Stimulated activated naive B cell treated with anti-CD40 and anti-IgM and Interleukin-4, amounts not matched to agents 10 μg/mL and 1 μg/mL and 100 μg/mL, for 72 hours (primary cell): ENCODE results near the gene ZNF236.

Source experiments
- ATAC-seq, 2 donors: fragments of 150-1000 bp; cut with Tn5 transposase; replicated peaks; 2 replicates each; pipeline ENCODE4 v1.10.0; 2021; ENCODE audit warnings: moderate library complexity in 1 of 2
- DNase-seq: peaks from one replicate; pipeline ENCODE4 v3.0.0; 2021
- H3K27ac Mint-ChIP-seq: one replicate; pipeline ENCODE4 v1.8.0; 2022; ENCODE audit warnings: mild to moderate bottlenecking, mixed read lengths
- H3K27me3 Mint-ChIP-seq, 2 donors: one replicate each; pipeline ENCODE4 v1.8.0; 2022; ENCODE audit warnings: mixed read lengths in 2 of 2
- H3K36me3 Mint-ChIP-seq, 2 donors: one replicate each; pipeline ENCODE4 v1.8.0; 2022; ENCODE audit warnings: mixed read lengths in 2 of 2, mild to moderate bottlenecking in 1 of 2
- H3K4me1 Mint-ChIP-seq, 2 donors: one replicate each; pipeline ENCODE4 v1.8.0; 2022; ENCODE audit warnings: mixed read lengths in 2 of 2, mild to moderate bottlenecking in 1 of 2
- H3K4me3 Mint-ChIP-seq, 2 donors: one replicate each; pipeline ENCODE4 v1.8.0; 2022; ENCODE audit warnings: mild to moderate bottlenecking in 2 of 2, mixed read lengths in 2 of 2, moderate library complexity in 1 of 2
- H3K9me3 Mint-ChIP-seq, 2 donors: one replicate each; pipeline ENCODE4 v1.8.0; 2022; ENCODE audit warnings: mixed read lengths in 2 of 2, mild to moderate bottlenecking in 1 of 2

The ZNF236 gene

DNA sequence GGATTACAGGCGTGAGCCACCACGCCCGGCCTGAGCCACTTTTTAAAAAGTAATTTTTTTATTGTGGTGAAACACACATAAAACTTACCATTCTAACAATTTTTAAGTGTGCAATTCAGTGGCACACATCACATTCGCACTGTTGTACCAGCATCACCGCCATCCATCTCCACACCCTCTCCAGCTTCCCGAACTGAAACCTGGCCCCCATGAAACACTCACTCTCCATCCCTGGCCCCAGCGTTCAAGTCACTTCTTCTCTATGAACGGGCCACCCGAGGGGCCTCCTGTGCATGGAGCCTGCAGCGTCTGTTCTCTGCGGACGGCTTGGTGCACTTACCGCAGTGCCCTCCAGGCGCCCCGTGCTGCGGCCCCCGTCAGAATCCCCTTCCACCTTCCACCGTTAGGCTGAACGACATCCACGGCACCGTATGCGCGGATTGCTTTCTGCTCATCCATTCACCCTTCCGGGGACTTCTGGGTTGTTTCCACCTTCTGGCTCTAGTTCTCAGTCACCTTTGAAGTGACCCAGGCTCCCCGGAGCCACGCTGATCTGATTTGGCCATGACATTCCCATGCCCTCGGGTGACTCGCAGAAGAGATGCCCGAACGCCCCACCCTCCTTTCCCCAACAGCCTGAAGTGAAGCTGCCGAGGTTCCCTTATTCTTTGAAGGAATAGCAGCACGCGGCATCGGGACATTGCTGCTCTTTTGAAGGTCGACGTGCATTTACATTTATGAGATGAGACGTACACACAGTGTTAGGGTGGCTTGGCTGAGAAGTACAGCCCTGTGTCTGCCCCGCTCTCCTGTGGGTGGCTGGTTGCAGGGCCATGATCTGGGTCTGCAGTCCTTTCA is 175.8 kb downstream of the ZNF236 start:
- DNase-seq: no peak
- H3K27ac Mint-ChIP-seq: peak overlapping the region; percentile 4
- H3K9me3 Mint-ChIP-seq: no peaks in the 10 kb centered on the region
- no peaks in the 10 kb centered on the region for H3K27me3 Mint-ChIP-seq
- H3K36me3 Mint-ChIP-seq: peaks cover 4 to 10% of the 10 kb centered on the region in 2 donors
- ATAC-seq: no peak
- H3K4me1 Mint-ChIP-seq: peaks cover 5 to 35% of the 10 kb centered on the region in 2 donors
- H3K4me3 Mint-ChIP-seq: no peak overlapping the region

GRCh38 chr18:76999077-76999476 is 176.7 kb downstream of the ZNF236 start:
- peaks cover 4 to 10% of the 10 kb centered on the region in 2 donors for H3K36me3 Mint-ChIP-seq
- no peaks in the 10 kb centered on the region for H3K9me3 Mint-ChIP-seq
- no peaks in the 10 kb centered on the region for H3K27me3 Mint-ChIP-seq
- H3K4me1 Mint-ChIP-seq: peaks cover 2 to 29% of the 10 kb centered on the region in 2 donors
- H3K27ac Mint-ChIP-seq: no peak overlapping the region
- DNase-seq (no peak), ATAC-seq (no peak)
- H3K4me3 Mint-ChIP-seq: no peak overlapping the region

DNA sequence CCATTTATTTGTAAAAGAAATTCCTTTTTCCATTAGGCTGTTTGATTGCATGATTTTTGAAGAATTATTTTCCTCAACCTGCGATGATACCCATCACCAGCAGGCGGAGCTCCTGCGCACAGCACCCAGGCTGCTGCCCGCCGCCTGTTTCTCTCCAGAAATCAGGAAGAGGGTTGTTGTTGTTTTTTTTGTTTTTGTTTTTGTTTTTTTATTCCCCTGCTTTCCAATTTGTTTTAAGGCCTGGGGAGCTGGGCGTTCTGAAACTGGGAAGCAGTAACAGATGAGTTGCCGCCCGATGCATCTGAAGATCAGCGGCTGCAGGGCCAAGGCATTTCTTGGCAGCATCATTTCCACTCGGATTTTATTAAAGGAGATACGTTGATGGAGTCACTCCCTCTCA is 178.2 kb downstream of the ZNF236 start:
- ATAC-seq: no peak
- Mint-ChIP-seq H3K36me3 (peaks cover 7 to 10% of the 10 kb centered on the region in 2 donors), H3K4me1 (peaks cover 8 to 35% of the 10 kb centered on the region in 2 donors), H3K27me3 (no peaks in the 10 kb centered on the region), H3K4me3 (no peak overlapping the region), H3K9me3 (no peaks in the 10 kb centered on the region), H3K27ac (no peak overlapping the region)
- no peak for DNase-seq

GRCh38 chr18:77001041-77001440 is 178.7 kb downstream of the ZNF236 start:
- H3K9me3 Mint-ChIP-seq: no peaks in the 10 kb centered on the region
- ATAC-seq (no peak), DNase-seq (no peak)
- H3K4me3 Mint-ChIP-seq: no peak overlapping the region
- H3K27me3 Mint-ChIP-seq: no peaks in the 10 kb centered on the region
- H3K4me1 Mint-ChIP-seq: peaks cover 8 to 40% of the 10 kb centered on the region in 2 donors
- peaks cover 5 to 10% of the 10 kb centered on the region in 2 donors for H3K36me3 Mint-ChIP-seq
- no peak overlapping the region for H3K27ac Mint-ChIP-seq

DNA sequence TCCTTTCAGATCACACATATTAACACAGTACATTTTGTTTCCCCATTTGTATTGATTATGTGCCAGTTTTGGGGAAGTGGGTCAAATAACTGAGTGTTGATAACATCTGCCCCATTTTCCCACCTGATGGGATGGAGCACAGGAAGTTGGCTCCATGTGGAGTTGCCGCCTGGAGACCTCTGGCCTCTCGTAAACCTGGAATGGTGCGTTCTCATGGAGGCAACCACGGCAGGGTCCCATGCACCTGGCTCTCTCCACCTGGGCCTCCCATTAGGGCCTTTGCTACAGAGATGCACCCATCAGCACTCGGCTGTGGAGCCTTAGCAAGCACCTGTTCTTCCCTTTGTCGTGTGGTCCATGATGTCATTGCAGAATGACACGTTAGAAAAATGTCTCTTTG is 179.6 kb downstream of the ZNF236 start:
- Mint-ChIP-seq H3K27ac (no peak overlapping the region), H3K4me1 (peaks cover 8 to 46% of the 10 kb centered on the region in 2 donors), H3K27me3 (no peaks in the 10 kb centered on the region), H3K36me3 (peaks cover 11 to 15% of the 10 kb centered on the region in 2 donors), H3K9me3 (no peaks in the 10 kb centered on the region), H3K4me3 (no peak overlapping the region)
- ATAC-seq: no peak
- DNase-seq: no peak

- Mint-ChIP-seq H3K27me3 (no peaks in the 10 kb centered on the region), H3K4me1 (peaks cover 11 to 46% of the 10 kb centered on the region in 2 donors), H3K27ac (no peak overlapping the region), H3K4me3 (no peak overlapping the region), H3K9me3 (no peaks in the 10 kb centered on the region), H3K36me3 (peaks cover 16 to 20% of the 10 kb centered on the region in 2 donors)
- no peak for ATAC-seq
- no peak for DNase-seq
These were observed 180.1 kb downstream of the ZNF236 start for GRCh38 chr18:77002496-77002895.

GRCh38 chr18:77003316-77003715 is 181.0 kb downstream of the ZNF236 start:
- H3K4me3 Mint-ChIP-seq: no peak overlapping the region
- ATAC-seq (no peak), DNase-seq (no peak)
- H3K9me3 Mint-ChIP-seq: no peaks in the 10 kb centered on the region
- no peak overlapping the region for H3K27ac Mint-ChIP-seq
- no peaks in the 10 kb centered on the region for H3K27me3 Mint-ChIP-seq
- peaks cover 15 to 44% of the 10 kb centered on the region in 2 donors for H3K4me1 Mint-ChIP-seq
- peaks cover 18 to 21% of the 10 kb centered on the region in 2 donors for H3K36me3 Mint-ChIP-seq

GRCh38 chr18:77004555-77005380 is 182.4 kb downstream of the ZNF236 start:
- Mint-ChIP-seq H3K4me1 (peaks cover 18 to 51% of the 10 kb centered on the region in 2 donors), H3K9me3 (no peaks in the 10 kb centered on the region), H3K27ac (peak overlapping the region; percentile 67), H3K36me3 (peaks cover 26 to 29% of the 10 kb centered on the region in 2 donors), H3K27me3 (no peaks in the 10 kb centered on the region), H3K4me3 (peak overlapping the region; percentile 75 to 81)
- DNase-seq (no peak), ATAC-seq (peak; percentile 62 to 68)

DNA sequence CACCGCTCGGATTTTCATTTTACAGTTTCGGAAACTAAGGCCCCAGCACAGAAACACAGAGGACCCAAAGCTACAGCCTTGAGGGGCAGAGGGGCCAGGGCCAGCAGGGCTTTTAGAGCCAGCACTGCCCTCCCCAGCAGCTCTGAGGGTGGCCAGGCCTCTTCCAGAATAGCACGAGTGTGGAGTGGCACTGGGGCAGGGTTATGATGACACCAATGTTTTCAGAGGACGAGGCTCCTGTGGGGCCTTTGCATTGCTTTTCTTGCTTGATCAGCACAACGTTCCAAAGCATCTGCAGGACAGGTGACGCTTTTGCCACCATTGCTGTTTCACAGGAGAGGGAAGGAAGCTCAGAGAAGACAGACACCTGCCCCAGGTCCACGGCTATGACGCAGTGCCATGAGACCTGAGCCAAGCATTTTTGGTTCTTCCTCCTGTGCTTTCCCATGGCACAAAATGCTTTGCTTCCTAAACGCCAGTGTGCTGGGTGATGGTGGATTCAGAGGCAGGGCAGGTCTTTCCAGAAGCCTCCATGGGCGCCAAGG is 183.4 kb downstream of the ZNF236 start:
- peaks cover 19 to 48% of the 10 kb centered on the region in 2 donors for H3K4me1 Mint-ChIP-seq
- peaks cover 28 to 35% of the 10 kb centered on the region in 2 donors for H3K36me3 Mint-ChIP-seq
- H3K27me3 Mint-ChIP-seq: no peaks in the 10 kb centered on the region
- ATAC-seq (no peak), DNase-seq (no peak)
- no peak overlapping the region for H3K4me3 Mint-ChIP-seq
- H3K9me3 Mint-ChIP-seq: no peaks in the 10 kb centered on the region
- no peak overlapping the region for H3K27ac Mint-ChIP-seq

DNA sequence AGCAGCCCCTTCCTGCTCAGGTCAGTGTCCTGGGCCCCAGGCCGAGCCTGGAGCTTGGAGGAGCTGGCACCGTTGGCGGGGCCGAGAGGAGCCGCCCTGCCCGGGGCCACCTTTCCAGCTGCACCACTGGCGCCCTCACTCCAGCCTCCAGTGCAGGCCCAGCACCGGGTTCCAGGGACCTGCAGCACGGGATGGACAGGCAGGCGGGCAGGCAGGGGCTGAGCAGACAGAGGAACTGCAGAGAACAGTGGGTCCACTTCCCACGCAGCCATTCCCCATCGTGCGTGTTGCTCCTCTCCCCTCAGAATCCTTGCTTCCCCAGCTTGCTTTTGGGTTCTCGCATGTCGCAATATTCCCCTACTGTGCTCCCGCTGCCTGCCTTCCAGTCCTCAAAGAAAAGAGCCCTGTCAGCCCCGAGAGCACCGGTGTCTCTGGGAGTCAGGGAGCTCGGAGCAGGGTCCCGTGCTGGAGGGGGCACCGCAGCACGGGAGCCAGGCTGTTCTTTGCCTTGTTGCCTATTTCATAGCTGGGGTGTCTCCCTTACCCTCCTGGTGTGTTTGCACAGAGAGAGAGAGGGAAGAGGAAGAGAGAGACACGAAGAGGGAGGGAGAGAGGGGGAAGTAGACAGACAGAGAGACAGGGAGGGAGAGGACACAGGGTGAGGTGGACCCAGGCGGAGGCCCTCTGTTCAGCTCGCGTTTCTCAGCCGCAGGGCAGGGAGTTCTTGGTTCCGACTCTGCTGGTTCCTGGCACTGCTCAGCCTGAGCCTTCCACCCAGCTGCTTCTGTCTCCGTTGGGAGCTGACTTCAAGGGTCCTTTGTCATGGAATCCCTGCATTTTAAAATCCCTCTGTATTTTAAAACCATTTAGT is 184.2 kb downstream of the ZNF236 start:
- peak overlapping the region; percentile 25 for H3K27ac Mint-ChIP-seq
- no peaks in the 10 kb centered on the region for H3K27me3 Mint-ChIP-seq
- H3K4me1 Mint-ChIP-seq: peaks cover 19 to 48% of the 10 kb centered on the region in 2 donors
- DNase-seq (no peak), ATAC-seq (no peak)
- H3K4me3 Mint-ChIP-seq: no peak overlapping the region
- peaks cover 28 to 38% of the 10 kb centered on the region in 2 donors for H3K36me3 Mint-ChIP-seq
- H3K9me3 Mint-ChIP-seq: no peaks in the 10 kb centered on the region

- peaks cover 19 to 48% of the 10 kb centered on the region in 2 donors for H3K4me1 Mint-ChIP-seq
- ATAC-seq: no peak
These were observed 184.9 kb downstream of the ZNF236 start for GRCh38 chr18:77007251-77007650.

GRCh38 chr18:77008006-77008405 is 185.6 kb downstream of the ZNF236 start:
- Mint-ChIP-seq H3K36me3 (peaks cover 28 to 48% of the 10 kb centered on the region in 2 donors), H3K27me3 (no peaks in the 10 kb centered on the region), H3K4me1 (peaks cover 19 to 48% of the 10 kb centered on the region in 2 donors)

More at GRCh38 chr18:77007251-77007650, 184.9 kb downstream of the ZNF236 start:
- H3K4me3 Mint-ChIP-seq: no peak overlapping the region
- no peak for DNase-seq
- no peaks in the 10 kb centered on the region for H3K27me3 Mint-ChIP-seq
- peak overlapping the region; percentile 25 for H3K27ac Mint-ChIP-seq
- no peaks in the 10 kb centered on the region for H3K9me3 Mint-ChIP-seq
- H3K36me3 Mint-ChIP-seq: peaks cover 31 to 45% of the 10 kb centered on the region in 2 donors

DNA sequence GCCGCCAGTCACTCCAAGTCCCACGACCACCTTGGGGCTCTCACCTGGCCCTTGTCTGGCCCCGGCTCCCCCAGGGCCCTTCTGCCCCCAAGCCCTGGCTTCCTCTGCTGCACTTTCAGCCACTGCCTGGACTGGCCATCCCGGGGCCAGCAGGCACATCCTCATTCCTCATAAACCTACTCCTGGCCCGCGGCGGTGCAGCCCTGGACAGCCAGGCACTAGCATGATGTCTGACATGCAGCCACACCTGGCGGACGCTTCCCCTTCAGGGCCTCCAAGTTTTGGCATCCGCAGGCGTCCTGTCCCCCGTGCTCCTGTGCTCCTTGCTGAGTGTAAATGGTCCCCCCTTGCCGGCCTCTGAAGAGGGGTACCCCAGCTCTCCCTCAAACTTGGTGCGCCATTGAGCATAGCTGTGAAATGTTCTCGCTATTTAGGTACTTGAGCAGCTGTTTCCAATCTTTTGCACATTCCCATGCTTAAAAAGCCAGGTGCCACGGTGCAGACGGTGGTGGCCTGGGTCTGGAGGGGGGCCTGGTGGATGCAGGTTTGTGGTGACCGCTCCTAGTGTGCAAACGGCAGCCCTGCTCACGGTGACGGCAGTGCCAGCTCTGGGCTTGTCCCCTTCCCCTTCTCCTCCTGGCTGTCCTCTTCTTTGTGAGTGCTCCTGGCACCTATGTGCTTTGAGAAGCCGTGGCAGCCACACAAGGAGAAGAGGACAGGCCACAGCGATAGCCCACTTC is 186.4 kb downstream of the ZNF236 start:
- Mint-ChIP-seq H3K9me3 (no peaks in the 10 kb centered on the region), H3K4me3 (peak overlapping the region in 1 of 2 donors; percentile 17), H3K4me1 (peaks cover 19 to 48% of the 10 kb centered on the region in 2 donors), H3K36me3 (peaks cover 28 to 48% of the 10 kb centered on the region in 2 donors), H3K27me3 (no peaks in the 10 kb centered on the region), H3K27ac (peak overlapping the region; percentile 78)
- DNase-seq (no peak), ATAC-seq (no peak)

More at GRCh38 chr18:77008006-77008405, 185.6 kb downstream of the ZNF236 start:
- no peak for DNase-seq
- H3K4me3 Mint-ChIP-seq: no peak overlapping the region
- ATAC-seq: no peak
- no peaks in the 10 kb centered on the region for H3K9me3 Mint-ChIP-seq
- H3K27ac Mint-ChIP-seq: no peak overlapping the region
